Stomach (tissue), 9 donors: ENCODE measurements around the gene MAGI2. TPM values are rescaled to one million over a fixed set of nuclear protein-coding genes. Genes with fewer than 3 reads are reported as not detected.
A peak's percentile ranks its signal among the peaks of the same experiment; 100 is the strongest.

Experiments
- DNase-seq, 2 donors: peaks; one replicate each; pipeline versions ENCODE4 v3.0.0 to v3.0.0-alpha.2; 2013 to 2019
- H3K27ac ChIP-seq, 5 donors: fragments of 200-600 bp in 4 of 5; sonication (generic) in 4 of 5; one replicate each; pipeline ENCODE4 v1.5.1; 2013 to 2019; ENCODE audit warnings: mild to moderate bottlenecking in 1 of 5, moderate library complexity in 1 of 5
- H3K27me3 ChIP-seq, 3 donors: fragments of 200-600 bp; sonication (generic); one replicate each; pipeline ENCODE4 v1.5.1; 2017 to 2019; ENCODE audit warnings: mixed run types in 1 of 3
- H3K36me3 ChIP-seq, 4 donors: fragments of 200-600 bp; sonication (generic); 1 replicate in 3 of 4; 2 replicates in 1 of 4; pipeline ENCODE4 v1.5.1; 2016 to 2019
- H3K4me1 ChIP-seq, 4 donors: fragments of 200-600 bp; sonication (generic); one replicate each; pipeline ENCODE4 v1.5.1; 2016 to 2019
- H3K4me3 ChIP-seq, 4 donors: fragments of 200-600 bp; sonication (generic) in 3 of 4; one replicate each; pipeline ENCODE4 v1.5.1; 2016 to 2019; ENCODE audit warnings: mild to moderate bottlenecking in 1 of 4
- H3K9me3 ChIP-seq, 4 donors: fragments of 200-600 bp; sonication (generic); one replicate each; pipeline ENCODE4 v1.5.1; 2016 to 2019
- CTCF ChIP-seq, 7 experiments: fragments of 450-650 bp in 4 of 7; fragments of 200-600 bp in 3 of 7; sonication (generic) in 3 of 7; IDR thresholded peaks; one replicate each; pipeline ENCODE4 v1.5.1; 2016 to 2019; ENCODE audit warnings: antibody characterized with exemption in 7 of 7, control low read depth in 2 of 7, mild to moderate bottlenecking in 1 of 7
- EP300 ChIP-seq: sonication (generic); formaldehyde crosslinking; IDR thresholded peaks from one replicate; pipeline ENCODE4 v1.6.1; 2017; ENCODE audit warnings: antibody characterized with exemption
- POLR2A ChIP-seq, 4 donors: fragments of 450-650 bp; IDR thresholded peaks; one replicate each; pipeline ENCODE4 v1.6.1; 2016; ENCODE audit warnings: antibody characterized with exemption in 4 of 4, control low read depth in 2 of 4, mild to moderate bottlenecking in 1 of 4, moderate library complexity in 1 of 4
- POLR2AphosphoS5 ChIP-seq, 3 donors: sonication (generic); formaldehyde crosslinking; IDR thresholded peaks; one replicate each; pipeline ENCODE4 v1.6.1; 2016; ENCODE audit warnings: antibody characterized with exemption in 3 of 3
- WGBS, 5 donors: extraction: QIAGEN DNeasy Blood & Tissue Kit in 3 of 5; methylation state at CpG; one replicate each; pipeline versions ENCODE4 v1.1.5 to v1.1.7; 2013 to 2018; 5-methylcytosine and 5-hydroxymethylcytosine counted together
- intact Hi-C: fragments of 100-400 bp; cut with DNase I; formaldehyde crosslinking; loops from one replicate; pipeline ENCODE4 v1.15.1; 2023; ENCODE audit warnings: low total_unique reads
- polyA plus RNA-seq, 3 donors: library from polyadenylated mRNA; stranded (reverse); fragments of 200-250 nt; gene quantifications; one replicate each; pipeline ENCODE4 v1.2.3, GENCODE V29; 2013
- total RNA-seq, 5 donors: library from RNA; depleted of rRNA; stranded (reverse); fragments of >200 nt; gene quantifications; one replicate each; pipeline versions ENCODE4 v1.1.0 to v1.2.3, GENCODE V29; 2014 to 2016
- donor health status: healthy with polysubstance abuse.
- donor health status: Bipolar disorder and iron deficiency.
- donor health status: healthy.

Gene MAGI2
- total and polyA plus RNA-seq, 8 donors, result 0.92 to 53.9 (median 5.8) TPM

- Histone ChIP-seq H3K4me3 (no peak overlapping the region), H3K27ac (no peak overlapping the region), H3K36me3 (no peaks in the 10 kb centered on the region), H3K27me3 (no peaks in the 10 kb centered on the region), H3K4me1 (no peaks in the 10 kb centered on the region), H3K9me3 (no peaks in the 10 kb centered on the region)
- 73 to 85% (median 82%) methylated on average over 5 of the region's 5 CpGs for WGBS, 5 donors
- DNase-seq, result peak in 1 of 2 donors; percentile 7
- no peak for TF ChIP-seq EP300
- TF ChIP-seq POLR2A (IDR thresholded peaks at IDR 0.05), result no peak
- TF ChIP-seq POLR2AphosphoS5 (IDR thresholded peaks at IDR 0.05), result no peak
- no peak for TF ChIP-seq CTCF (IDR thresholded peaks at IDR 0.05)
- intact Hi-C loops, result no loop called here
Measured at GRCh38 chr7:78542541-78542940, 910.9 kb downstream of the MAGI2 start.

- 89 to 94% (median 91%) methylated on average over 6 of the region's 6 CpGs for WGBS, 5 donors
- no peak overlapping the region for H3K27ac ChIP-seq
- H3K4me3 ChIP-seq, result no peak overlapping the region
- no peak for TF ChIP-seq EP300
- TF ChIP-seq POLR2A (IDR thresholded peaks at IDR 0.05), result no peak
- no peak for TF ChIP-seq CTCF (IDR thresholded peaks at IDR 0.05)
- TF ChIP-seq POLR2AphosphoS5 (IDR thresholded peaks at IDR 0.05), result no peak
- no peaks in the 10 kb centered on the region for H3K27me3 ChIP-seq
- no peak for DNase-seq
- H3K4me1 ChIP-seq, result no peaks in the 10 kb centered on the region
- no peaks in the 10 kb centered on the region for H3K36me3 ChIP-seq
- intact Hi-C loops, result no loop called here
- H3K9me3 ChIP-seq, result no peaks in the 10 kb centered on the region
Measured at GRCh38 chr7:78539825-78540224, 913.6 kb downstream of the MAGI2 start.

- Histone ChIP-seq H3K27ac (no peak overlapping the region), H3K27me3 (no peaks in the 10 kb centered on the region), H3K4me1 (no peaks in the 10 kb centered on the region), H3K36me3 (no peaks in the 10 kb centered on the region), H3K4me3 (no peak overlapping the region), H3K9me3 (no peaks in the 10 kb centered on the region)
- DNase-seq, result no peak
- no peak for TF ChIP-seq EP300
- TF ChIP-seq CTCF (IDR thresholded peaks at IDR 0.05), result no peak
- TF ChIP-seq POLR2A (IDR thresholded peaks at IDR 0.05), result no peak
- intact Hi-C loops, result no loop called here
- WGBS, 5 donors, result 46 to 63% (median 62%) methylated on average over 7 of the region's 7 CpGs
Measured at GRCh38 chr7:78535655-78536054, 917.8 kb downstream of the MAGI2 start.

- WGBS, 5 donors, result 64 to 80% (median 72%) methylated on average over 4 of the region's 4 CpGs
- Histone ChIP-seq H3K9me3 (no peaks in the 10 kb centered on the region), H3K27ac (no peak overlapping the region), H3K4me1 (no peaks in the 10 kb centered on the region), H3K36me3 (no peaks in the 10 kb centered on the region), H3K27me3 (no peaks in the 10 kb centered on the region), H3K4me3 (no peak overlapping the region)
- intact Hi-C loops, result no loop called here
- no peak for DNase-seq
- TF ChIP-seq POLR2A (IDR thresholded peaks at IDR 0.05), result no peak
- TF ChIP-seq POLR2AphosphoS5 (IDR thresholded peaks at IDR 0.05), result no peak
- TF ChIP-seq CTCF (IDR thresholded peaks at IDR 0.05), result no peak
- TF ChIP-seq EP300, result no peak
Measured at GRCh38 chr7:78530351-78530750, 923.1 kb downstream of the MAGI2 start.
